HEK293 (cell line): ENCODE results near the gene GPR3.

Source experiments
- CTCF ChIA-PET: fragments of 350-600 bp; formaldehyde crosslinking; extraction: SDS; loops from one replicate; lab custom pipeline; 2021; ENCODE audit warnings: antibody characterized with exemption; lab: Yijun Ruan, JAX
- POLR2A ChIA-PET: fragments of 300-600 bp; formaldehyde crosslinking; extraction: SDS; loops from one replicate; lab custom pipeline; 2020; ENCODE audit warnings: antibody characterized with exemption, inconsistent platforms; lab: Yijun Ruan, JAX
- H3K27ac ChIP-seq: fragments of 200-500 bp; sonication (Bioruptor generic); 2 replicates; pipeline ENCODE4 v1.5.1; 2014; ENCODE audit warnings: low read depth, low read length, control low read depth, inconsistent platforms; ENCODE audit errors: extremely low read depth
- H3K36me3 ChIP-seq, 2 experiments: fragments of 200-500 bp in 1 of 2; sonication (Bioruptor generic) in 1 of 2; 1 replicate in 1 of 2; 2 replicates in 1 of 2; pipeline ENCODE4 v1.5.1; 2014 to 2017; ENCODE audit warnings: inconsistent platforms in 2 of 2, low read length in 2 of 2; ENCODE audit not compliant: control insufficient read depth in 2 of 2, insufficient read depth in 1 of 2
- H3K4me1 ChIP-seq: fragments of 200-500 bp; sonication (Bioruptor generic); 2 replicates; pipeline ENCODE4 v1.5.1; 2014; ENCODE audit warnings: mild to moderate bottlenecking, low read length, inconsistent platforms; ENCODE audit not compliant: control insufficient read depth, insufficient read depth
- H3K4me3 ChIP-seq: 2 replicates; pipeline ENCODE4 v1.5.1; 2011; ENCODE audit warnings: low read depth, mild to moderate bottlenecking, control low read depth, low read length, moderate library complexity
- H3K9me3 ChIP-seq: fragments of 200-500 bp; sonication (Bioruptor generic); 2 replicates; pipeline ENCODE4 v1.5.1; 2014; ENCODE audit warnings: low read depth, low read length, inconsistent platforms; ENCODE audit not compliant: control insufficient read depth, insufficient read depth
- HOXC10 ChIP-seq: sonication (generic); formaldehyde crosslinking; IDR thresholded peaks from 2 replicates; pipeline ENCODE4 v1.8.1; 2023; ENCODE audit warnings: mild to moderate bottlenecking, missing genetic modification reagents
- KLF1 ChIP-seq: fragments of 450-650 bp; formaldehyde crosslinking; IDR thresholded peaks from 2 replicates; pipeline ENCODE4 v1.5.1; 2016; ENCODE audit warnings: missing biosample characterization, missing genetic modification characterization
- KLF16 ChIP-seq: fragments of 450-650 bp; formaldehyde crosslinking; IDR thresholded peaks from 2 replicates; pipeline ENCODE4 v1.5.1; 2017; ENCODE audit warnings: missing biosample characterization, missing genetic modification characterization
- WT1 ChIP-seq: fragments of 450-650 bp; formaldehyde crosslinking; IDR thresholded peaks from 2 replicates; pipeline ENCODE4 v1.5.1; 2016; ENCODE audit warnings: missing biosample characterization, missing genetic modification characterization
- ZBTB1 ChIP-seq: fragments of 450-650 bp; formaldehyde crosslinking; IDR thresholded peaks from 2 replicates; pipeline ENCODE4 v1.5.1; 2016; ENCODE audit warnings: missing biosample characterization, missing genetic modification characterization
- ZBTB8A ChIP-seq: fragments of 450-650 bp; formaldehyde crosslinking; IDR thresholded peaks from 2 replicates; pipeline ENCODE4 v1.5.1; 2016; ENCODE audit warnings: missing biosample characterization, missing genetic modification characterization
- ZNF10 ChIP-seq: fragments of 450-650 bp; formaldehyde crosslinking; IDR thresholded peaks from 2 replicates; pipeline ENCODE4 v1.5.1; 2017; ENCODE audit warnings: missing biosample characterization, missing genetic modification characterization
- ZNF23 ChIP-seq: fragments of 450-650 bp; formaldehyde crosslinking; IDR thresholded peaks from 2 replicates; pipeline ENCODE4 v1.5.1; 2016; ENCODE audit warnings: missing biosample characterization, missing genetic modification characterization, borderline replicate concordance
- ZNF274 ChIP-seq, 2 experiments: fragments of 200-500 bp in 1 of 2; fragments of 450-650 bp in 1 of 2; sonication (Bioruptor generic) in 1 of 2; formaldehyde crosslinking in 1 of 2; IDR thresholded peaks; 2 replicates each; pipeline versions ENCODE4 v1.5.1 to v1.6.1; 2014 to 2016; ENCODE audit warnings: borderline replicate concordance in 1 of 2, inconsistent platforms in 1 of 2, low read length in 1 of 2, missing biosample characterization in 1 of 2, missing genetic modification characterization in 1 of 2
- ZNF292 ChIP-seq: fragments of 450-650 bp; formaldehyde crosslinking; IDR thresholded peaks from 2 replicates; pipeline ENCODE4 v1.5.1; 2016; ENCODE audit warnings: low read depth, missing biosample characterization, missing genetic modification characterization, borderline replicate concordance
- ZNF354C ChIP-seq: fragments of 450-650 bp; formaldehyde crosslinking; IDR thresholded peaks from 2 replicates; pipeline ENCODE4 v1.5.1; 2016; ENCODE audit warnings: missing biosample characterization, missing genetic modification characterization, low read depth, borderline replicate concordance
- ZNF416 ChIP-seq: fragments of 450-650 bp; formaldehyde crosslinking; IDR thresholded peaks from 2 replicates; pipeline ENCODE4 v1.5.1; 2016; ENCODE audit warnings: missing biosample characterization, missing genetic modification characterization
- ZNF561 ChIP-seq: fragments of 450-650 bp; IDR thresholded peaks from 2 replicates; pipeline ENCODE4 v1.5.1; 2018; ENCODE audit warnings: missing biosample characterization, missing genetic modification characterization, borderline replicate concordance
- ZNF621 ChIP-seq: fragments of 450-650 bp; formaldehyde crosslinking; IDR thresholded peaks from 2 replicates; pipeline ENCODE4 v1.5.1; 2017; ENCODE audit warnings: missing biosample characterization, missing genetic modification characterization
- ZNF623 ChIP-seq: fragments of 450-650 bp; formaldehyde crosslinking; IDR thresholded peaks from 2 replicates; pipeline ENCODE4 v1.5.1; 2016; ENCODE audit warnings: missing biosample characterization, missing genetic modification characterization
- ZNF654 ChIP-seq: fragments of 450-650 bp; formaldehyde crosslinking; IDR thresholded peaks from 2 replicates; pipeline ENCODE4 v1.5.1; 2016; ENCODE audit warnings: low read depth, missing biosample characterization, missing genetic modification characterization
- TF ChIP-seq, protein P1 (sequence below): fragments of 450-650 bp; formaldehyde crosslinking; IDR thresholded peaks from 2 replicates; pipeline ENCODE4 v1.5.1; 2016; ENCODE audit warnings: missing biosample characterization, missing genetic modification characterization, low read depth
- TF ChIP-seq, protein P2 (sequence below): fragments of 450-650 bp; formaldehyde crosslinking; IDR thresholded peaks from 2 replicates; pipeline ENCODE4 v1.5.1; 2016; ENCODE audit warnings: missing biosample characterization, missing genetic modification characterization, borderline replicate concordance
- TF ChIP-seq, protein P3 (sequence below): fragments of 450-650 bp; formaldehyde crosslinking; IDR thresholded peaks from 2 replicates; pipeline ENCODE4; 2016; ENCODE audit warnings: missing biosample characterization, missing genetic modification characterization
- TF ChIP-seq, protein P4 (sequence below): fragments of 450-650 bp; formaldehyde crosslinking; IDR thresholded peaks from 2 replicates; pipeline ENCODE4 v1.5.1; 2016; ENCODE audit warnings: missing biosample characterization, missing genetic modification characterization
- TF ChIP-seq, protein P5 (sequence below): fragments of 450-650 bp; formaldehyde crosslinking; IDR thresholded peaks from 2 replicates; pipeline ENCODE4 v1.5.1; 2017; ENCODE audit warnings: missing biosample characterization, missing genetic modification characterization
- TF ChIP-seq, protein P6 (sequence below): fragments of 450-650 bp; formaldehyde crosslinking; IDR thresholded peaks from 2 replicates; pipeline ENCODE4 v1.5.1; 2016; ENCODE audit warnings: missing biosample characterization, missing genetic modification characterization

GPR3 gene

DNA sequence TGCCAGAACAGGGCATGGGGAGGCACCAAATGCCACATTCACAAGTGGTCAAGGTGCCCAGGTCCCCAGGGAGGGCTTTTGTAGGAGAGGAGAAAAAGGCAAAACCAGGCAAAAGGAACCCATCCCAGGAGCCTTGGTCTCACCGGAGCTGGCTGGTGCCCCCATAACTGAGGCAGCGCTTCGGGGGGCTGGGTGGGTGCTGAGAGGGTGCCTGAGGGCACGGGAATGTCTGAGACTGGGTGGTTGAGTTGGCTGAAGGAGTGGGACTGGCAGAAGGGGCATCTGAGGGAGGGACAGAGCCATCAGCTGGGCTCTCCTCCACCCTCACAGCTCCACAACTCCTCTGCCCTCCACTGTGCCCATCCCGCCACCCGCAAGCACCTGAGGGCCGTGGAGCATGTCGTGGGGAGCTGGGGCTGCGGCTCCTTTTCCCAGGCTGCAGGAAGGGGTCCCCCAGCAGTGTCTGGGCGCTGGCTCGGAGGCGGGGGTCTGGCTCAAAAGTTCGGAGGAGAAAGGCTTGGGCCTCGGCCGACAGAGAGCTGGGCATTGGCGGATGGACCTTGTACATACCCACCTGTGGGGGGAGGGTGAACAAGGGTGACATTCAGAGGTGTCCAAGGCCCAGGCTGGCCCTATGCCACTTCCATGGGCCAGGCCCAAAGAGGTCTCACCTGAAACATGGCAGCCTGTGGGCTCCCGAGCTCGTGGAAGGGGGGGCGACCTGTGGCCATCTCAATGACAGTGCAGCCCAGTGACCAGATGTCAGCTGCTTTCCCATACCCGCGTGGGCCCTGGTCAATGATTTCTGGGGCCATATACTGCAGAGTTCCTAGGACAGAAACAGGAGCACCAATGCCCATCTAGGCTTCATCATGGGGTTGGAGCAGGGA, 34.1 kb upstream of the GPR3 start (continued):
- no peak for TF ChIP-seq KLF16 (tag by site-specific recombination)
- TF ChIP-seq, protein P1, sequence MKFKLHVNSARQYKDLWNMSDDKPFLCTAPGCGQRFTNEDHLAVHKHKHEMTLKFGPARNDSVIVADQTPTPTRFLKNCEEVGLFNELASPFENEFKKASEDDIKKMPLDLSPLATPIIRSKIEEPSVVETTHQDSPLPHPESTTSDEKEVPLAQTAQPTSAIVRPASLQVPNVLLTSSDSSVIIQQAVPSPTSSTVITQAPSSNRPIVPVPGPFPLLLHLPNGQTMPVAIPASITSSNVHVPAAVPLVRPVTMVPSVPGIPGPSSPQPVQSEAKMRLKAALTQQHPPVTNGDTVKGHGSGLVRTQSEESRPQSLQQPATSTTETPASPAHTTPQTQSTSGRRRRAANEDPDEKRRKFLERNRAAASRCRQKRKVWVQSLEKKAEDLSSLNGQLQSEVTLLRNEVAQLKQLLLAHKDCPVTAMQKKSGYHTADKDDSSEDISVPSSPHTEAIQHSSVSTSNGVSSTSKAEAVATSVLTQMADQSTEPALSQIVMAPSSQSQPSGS (tag by site-specific recombination): no peak
- TF ChIP-seq ZNF292 (tag by site-specific recombination): no peak
- no peak for TF ChIP-seq WT1 (tag by site-specific recombination)
- no peak for TF ChIP-seq ZNF621 (tag by site-specific recombination)
- no peak for TF ChIP-seq ZNF354C (tag by site-specific recombination)

DNA sequence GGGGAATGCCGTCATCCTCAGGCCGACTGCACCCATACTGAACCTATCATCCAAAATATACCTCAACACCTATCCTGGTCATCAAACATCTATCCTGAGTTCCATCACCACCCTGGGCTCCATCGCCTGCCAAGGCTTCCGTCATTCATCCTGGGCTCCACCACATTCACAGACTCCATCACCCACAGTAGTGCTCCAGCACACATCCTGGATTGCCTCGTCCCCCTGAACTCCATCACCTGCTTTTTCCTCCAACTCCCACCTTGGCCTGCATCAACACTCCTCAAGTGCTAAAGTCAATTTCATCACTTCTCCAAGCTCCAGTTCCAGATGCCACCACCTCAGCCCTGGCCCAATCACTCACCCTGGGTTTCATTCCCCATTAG, 33.5 kb upstream of the GPR3 start:
- no peaks in the 10 kb centered on the region for H3K4me1 ChIP-seq
- CTCF ChIA-PET: interaction anchor here (0.6 to 7.8 kb wide), 12 partner anchors 8 to 310 kb away, joined by 4 to 84 read pairs (median 14); partner anchors contain the start of genes MAP3K6 and SYTL1
- H3K4me3 ChIP-seq: no peak overlapping the region
- no peak overlapping the region for H3K27ac ChIP-seq
- POLR2A ChIA-PET: interaction anchor here (4.4 kb wide), 1 partner anchor 7 kb away, joined by 23 read pairs; the partner anchor contains the start of gene MAP3K6
- H3K36me3 ChIP-seq: peaks cover 0 to 57% of the 10 kb centered on the region in 2 experiments; a peak in 1 of 3 replicates
- no peaks in the 10 kb centered on the region for H3K9me3 ChIP-seq
- TF ChIP-seq ZNF654 (tag by site-specific recombination) (no peak), ZNF10 (tag by site-specific recombination) (peak; percentile 58; the same call in 1 of the 2 replicates), ZNF561 (no peak), ZNF416 (tag by site-specific recombination) (no peak), ZBTB8A (tag by site-specific recombination) (no peak), ZBTB1 (no peak), ZNF274 (IDR thresholded peaks at IDR 0.05; ENCODE audit: low read length) (no peak), ZNF274 (tag by site-specific recombination; IDR thresholded peaks at IDR 0.05; ENCODE audit: borderline replicate concordance) (no peak), ZNF354C (tag by site-specific recombination) (no peak), HOXC10 (no peak), ZNF23 (tag by site-specific recombination) (no peak), ZNF623 (no peak), KLF1 (tag by site-specific recombination) (no peak)
- TF ChIP-seq, protein P2, sequence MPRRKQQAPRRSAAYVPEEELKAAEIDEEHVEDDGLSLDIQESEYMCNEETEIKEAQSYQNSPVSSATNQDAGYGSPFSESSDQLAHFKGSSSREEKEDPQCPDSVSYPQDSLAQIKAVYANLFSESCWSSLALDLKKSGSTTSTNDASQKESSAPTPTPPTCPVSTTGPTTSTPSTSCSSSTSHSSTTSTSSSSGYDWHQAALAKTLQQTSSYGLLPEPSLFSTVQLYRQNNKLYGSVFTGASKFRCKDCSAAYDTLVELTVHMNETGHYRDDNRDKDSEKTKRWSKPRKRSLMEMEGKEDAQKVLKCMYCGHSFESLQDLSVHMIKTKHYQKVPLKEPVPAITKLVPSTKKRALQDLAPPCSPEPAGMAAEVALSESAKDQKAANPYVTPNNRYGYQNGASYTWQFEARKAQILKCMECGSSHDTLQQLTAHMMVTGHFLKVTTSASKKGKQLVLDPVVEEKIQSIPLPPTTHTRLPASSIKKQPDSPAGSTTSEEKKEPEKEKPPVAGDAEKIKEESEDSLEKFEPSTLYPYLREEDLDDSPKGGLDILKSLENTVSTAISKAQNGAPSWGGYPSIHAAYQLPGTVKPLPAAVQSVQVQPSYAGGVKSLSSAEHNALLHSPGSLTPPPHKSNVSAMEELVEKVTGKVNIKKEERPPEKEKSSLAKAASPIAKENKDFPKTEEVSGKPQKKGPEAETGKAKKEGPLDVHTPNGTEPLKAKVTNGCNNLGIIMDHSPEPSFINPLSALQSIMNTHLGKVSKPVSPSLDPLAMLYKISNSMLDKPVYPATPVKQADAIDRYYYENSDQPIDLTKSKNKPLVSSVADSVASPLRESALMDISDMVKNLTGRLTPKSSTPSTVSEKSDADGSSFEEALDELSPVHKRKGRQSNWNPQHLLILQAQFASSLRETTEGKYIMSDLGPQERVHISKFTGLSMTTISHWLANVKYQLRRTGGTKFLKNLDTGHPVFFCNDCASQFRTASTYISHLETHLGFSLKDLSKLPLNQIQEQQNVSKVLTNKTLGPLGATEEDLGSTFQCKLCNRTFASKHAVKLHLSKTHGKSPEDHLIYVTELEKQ (tag by site-specific recombination): no peak
- TF ChIP-seq, protein P3, sequence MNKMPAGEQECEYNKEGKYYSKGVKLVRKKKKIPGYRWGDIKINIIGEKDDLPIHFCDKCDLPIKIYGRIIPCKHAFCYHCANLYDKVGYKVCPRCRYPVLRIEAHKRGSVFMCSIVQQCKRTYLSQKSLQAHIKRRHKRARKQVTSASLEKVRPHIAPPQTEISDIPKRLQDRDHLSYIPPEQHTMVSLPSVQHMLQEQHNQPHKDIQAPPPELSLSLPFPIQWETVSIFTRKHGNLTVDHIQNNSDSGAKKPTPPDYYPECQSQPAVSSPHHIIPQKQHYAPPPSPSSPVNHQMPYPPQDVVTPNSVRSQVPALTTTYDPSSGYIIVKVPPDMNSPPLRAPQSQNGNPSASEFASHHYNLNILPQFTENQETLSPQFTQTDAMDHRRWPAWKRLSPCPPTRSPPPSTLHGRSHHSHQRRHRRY (tag by site-specific recombination): no peak
- TF ChIP-seq, protein P4, sequence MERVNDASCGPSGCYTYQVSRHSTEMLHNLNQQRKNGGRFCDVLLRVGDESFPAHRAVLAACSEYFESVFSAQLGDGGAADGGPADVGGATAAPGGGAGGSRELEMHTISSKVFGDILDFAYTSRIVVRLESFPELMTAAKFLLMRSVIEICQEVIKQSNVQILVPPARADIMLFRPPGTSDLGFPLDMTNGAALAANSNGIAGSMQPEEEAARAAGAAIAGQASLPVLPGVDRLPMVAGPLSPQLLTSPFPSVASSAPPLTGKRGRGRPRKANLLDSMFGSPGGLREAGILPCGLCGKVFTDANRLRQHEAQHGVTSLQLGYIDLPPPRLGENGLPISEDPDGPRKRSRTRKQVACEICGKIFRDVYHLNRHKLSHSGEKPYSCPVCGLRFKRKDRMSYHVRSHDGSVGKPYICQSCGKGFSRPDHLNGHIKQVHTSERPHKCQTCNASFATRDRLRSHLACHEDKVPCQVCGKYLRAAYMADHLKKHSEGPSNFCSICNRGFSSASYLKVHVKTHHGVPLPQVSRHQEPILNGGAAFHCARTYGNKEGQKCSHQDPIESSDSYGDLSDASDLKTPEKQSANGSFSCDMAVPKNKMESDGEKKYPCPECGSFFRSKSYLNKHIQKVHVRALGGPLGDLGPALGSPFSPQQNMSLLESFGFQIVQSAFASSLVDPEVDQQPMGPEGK (tag by site-specific recombination): no peak
- TF ChIP-seq, protein P5, sequence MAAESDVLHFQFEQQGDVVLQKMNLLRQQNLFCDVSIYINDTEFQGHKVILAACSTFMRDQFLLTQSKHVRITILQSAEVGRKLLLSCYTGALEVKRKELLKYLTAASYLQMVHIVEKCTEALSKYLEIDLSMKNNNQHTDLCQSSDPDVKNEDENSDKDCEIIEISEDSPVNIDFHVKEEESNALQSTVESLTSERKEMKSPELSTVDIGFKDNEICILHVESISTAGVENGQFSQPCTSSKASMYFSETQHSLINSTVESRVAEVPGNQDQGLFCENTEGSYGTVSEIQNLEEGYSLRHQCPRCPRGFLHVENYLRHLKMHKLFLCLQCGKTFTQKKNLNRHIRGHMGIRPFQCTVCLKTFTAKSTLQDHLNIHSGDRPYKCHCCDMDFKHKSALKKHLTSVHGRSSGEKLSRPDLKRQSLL (tag by site-specific recombination): peak; percentile 94
- TF ChIP-seq, protein P6, sequence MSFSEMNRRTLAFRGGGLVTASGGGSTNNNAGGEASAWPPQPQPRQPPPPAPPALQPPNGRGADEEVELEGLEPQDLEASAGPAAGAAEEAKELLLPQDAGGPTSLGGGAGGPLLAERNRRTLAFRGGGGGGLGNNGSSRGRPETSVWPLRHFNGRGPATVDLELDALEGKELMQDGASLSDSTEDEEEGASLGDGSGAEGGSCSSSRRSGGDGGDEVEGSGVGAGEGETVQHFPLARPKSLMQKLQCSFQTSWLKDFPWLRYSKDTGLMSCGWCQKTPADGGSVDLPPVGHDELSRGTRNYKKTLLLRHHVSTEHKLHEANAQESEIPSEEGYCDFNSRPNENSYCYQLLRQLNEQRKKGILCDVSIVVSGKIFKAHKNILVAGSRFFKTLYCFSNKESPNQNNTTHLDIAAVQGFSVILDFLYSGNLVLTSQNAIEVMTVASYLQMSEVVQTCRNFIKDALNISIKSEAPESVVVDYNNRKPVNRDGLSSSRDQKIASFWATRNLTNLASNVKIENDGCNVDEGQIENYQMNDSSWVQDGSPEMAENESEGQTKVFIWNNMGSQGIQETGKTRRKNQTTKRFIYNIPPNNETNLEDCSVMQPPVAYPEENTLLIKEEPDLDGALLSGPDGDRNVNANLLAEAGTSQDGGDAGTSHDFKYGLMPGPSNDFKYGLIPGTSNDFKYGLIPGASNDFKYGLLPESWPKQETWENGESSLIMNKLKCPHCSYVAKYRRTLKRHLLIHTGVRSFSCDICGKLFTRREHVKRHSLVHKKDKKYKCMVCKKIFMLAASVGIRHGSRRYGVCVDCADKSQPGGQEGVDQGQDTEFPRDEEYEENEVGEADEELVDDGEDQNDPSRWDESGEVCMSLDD (tag by site-specific recombination): no peak
